Metanephros (tissue), 1 donor: ENCODE results near the gene ZNF577. TPM values are rescaled to one million over a fixed set of nuclear protein-coding genes. Genes with fewer than 3 reads are reported as not detected.

Experiments used
- total RNA-seq: library from RNA; depleted of rRNA; stranded (reverse); fragments of >200 nt; gene quantifications from one replicate; pipeline ENCODE4 v1.2.3, GENCODE V29; 2014

The ZNF577 gene
- total RNA-seq: 21.1 TPM

DNA sequence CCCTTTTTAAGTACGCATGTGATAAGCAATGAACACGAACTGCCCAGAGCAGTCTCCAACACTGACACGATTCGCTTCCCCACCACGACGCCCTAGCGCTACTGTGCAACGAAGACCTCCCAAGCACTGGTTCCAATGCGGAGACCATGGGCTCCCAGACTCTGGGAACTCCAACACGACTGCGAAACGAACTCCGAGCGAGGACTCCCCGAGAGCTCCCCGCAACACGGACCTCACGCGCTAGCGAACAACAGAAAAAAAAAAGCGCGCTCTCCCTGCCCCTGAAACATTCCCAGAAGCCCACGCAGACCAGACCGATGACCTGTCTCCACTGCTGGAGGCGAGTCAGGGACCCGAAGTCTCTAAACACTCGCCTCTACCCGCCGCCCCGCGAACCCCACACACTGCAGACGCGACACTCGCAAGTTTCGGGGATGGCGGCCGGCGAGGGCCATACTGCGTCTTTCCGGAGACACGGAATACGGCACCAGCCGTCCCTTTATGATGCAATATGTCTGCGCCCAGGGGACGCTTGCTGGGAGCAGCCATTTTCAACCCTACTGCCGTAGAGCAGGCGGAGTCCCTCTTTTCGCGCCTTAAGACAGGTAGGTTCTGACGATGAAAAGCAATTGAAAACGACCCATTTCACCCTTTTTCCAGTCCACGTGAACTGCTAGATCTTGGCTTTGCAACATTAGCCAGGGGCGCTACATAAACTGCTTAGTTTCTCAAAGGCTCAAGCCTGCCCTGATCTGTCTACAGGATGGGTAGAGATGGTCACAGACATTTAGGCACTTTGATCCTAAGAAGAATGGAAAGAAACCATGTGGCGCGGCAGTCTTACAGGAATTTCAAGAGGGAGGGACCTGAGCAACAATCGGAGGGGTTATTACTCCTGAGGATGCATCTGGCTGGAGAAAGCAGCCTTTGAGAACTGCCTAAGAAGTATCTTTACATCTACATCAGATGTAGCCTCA is at the start of gene ZNF577:
Gene ZNF577, minus strand, starts transcription at position 430 of the 977 bp plus-strand sequence. CDS start 7,569 bp downstream, outside the sequence.

DNA sequence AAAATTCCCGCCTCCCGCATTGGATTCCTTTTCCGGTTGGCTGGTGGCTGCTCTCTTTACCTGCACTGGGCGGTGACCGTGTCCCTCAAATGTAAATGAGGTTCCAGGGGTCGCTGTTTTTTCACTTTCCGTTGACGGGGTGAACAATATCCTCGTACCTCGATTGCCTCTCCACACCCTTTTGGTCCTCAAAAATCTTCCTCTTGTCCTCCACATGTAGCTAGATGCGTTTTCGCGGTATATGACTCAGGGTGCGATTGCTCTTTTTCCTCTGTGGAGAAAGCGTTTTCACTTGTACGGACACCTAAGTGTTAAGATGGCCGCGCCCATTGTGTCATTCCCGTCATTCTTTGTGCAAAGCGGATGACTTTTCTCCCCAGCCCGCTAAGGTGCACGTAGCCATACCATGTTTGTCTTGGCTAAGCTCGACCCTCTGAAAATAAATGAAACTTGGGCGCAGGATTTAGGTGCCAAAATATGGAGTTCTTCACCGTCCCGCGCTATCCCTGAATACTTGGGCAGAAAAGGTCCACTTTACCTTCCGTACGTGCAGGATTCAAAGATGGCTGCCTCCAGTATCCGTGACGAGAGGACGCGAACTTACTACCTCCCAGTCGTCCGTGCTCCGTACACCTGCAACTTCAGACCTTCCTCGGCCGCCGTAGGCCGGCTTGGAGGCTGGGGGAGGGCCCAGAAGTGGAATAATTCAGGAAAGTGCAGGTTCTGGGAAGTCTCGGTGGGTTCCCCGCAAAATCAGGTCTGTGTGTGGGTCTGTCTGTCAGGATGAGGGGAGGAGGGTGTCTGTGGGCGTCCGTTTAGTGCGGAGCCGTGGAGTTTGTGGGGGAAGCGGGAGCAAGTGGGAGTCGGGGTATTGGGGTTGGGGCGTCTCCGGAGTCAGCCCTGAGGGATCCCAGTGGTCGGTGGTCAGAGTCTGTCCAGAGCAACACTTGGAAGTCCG is 39.3 kb upstream of the ZNF577 start, which contains the start of gene ZNF613:
Gene ZNF613, plus strand, starts transcription at position 689 of the 958 bp plus-strand sequence. CDS start 8,749 bp downstream, outside the sequence.

DNA sequence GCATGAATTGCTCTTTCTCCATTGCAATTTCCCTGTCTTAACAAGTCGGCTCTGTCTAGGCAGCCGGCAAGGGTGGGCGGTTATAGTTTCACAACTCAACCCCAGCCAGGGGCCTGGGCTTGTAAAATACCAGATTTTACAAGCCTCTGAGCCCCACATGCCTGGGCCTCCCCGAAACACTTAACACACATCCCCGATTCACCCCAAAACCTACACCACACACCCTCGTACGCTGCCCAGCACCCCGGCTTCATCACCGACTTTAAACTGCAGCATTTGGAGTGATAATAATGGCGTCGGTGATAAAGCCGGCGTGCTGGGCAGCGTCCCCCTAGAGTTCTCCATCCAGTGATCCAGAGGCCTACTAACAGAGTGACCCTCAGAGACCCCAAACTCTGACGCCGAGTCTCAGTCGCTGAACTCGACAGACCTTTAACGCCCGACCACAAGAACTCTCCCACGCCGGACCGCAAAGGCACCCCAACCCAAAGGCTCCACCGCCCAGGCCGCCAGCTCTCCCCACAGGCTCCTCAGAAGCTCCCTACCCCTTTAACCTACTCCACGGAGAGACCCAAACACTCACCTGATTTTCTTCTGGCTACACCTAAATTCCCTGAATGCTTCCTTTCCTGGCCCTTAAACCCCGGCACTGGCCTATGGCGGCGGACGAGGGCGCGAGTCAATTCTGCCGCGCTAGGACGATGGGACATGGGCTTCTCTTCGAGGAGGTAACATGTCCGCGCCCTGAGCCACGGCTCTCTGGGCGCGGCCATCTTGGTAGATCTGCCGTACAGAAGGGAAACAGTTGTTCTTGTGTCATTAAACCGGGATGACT is 16.8 kb upstream of the ZNF577 start, which contains the start of gene ZNF649:
Gene ZNF649, minus strand, starts transcription at position 687 of the 835 bp plus-strand sequence. CDS start 4,910 bp downstream, outside the sequence.

Other genes starting within 250 kb of the ZNF577 start
- 1.6 TPM for gene SIGLEC14, start 241.1 kb downstream of the ZNF577 start, total RNA-seq
- 15.0 TPM for gene SPACA6, start 194.6 kb downstream of the ZNF577 start, total RNA-seq
- gene HAS1, start 164.0 kb downstream of the ZNF577 start, total RNA-seq: 0.12 TPM
- gene FPR1, start 136.1 kb downstream of the ZNF577 start, total RNA-seq: 13.1 TPM
- 2.7 TPM for gene FPR2, start 126.8 kb downstream of the ZNF577 start, total RNA-seq
- 0.58 TPM for gene FPR3, start 92.8 kb downstream of the ZNF577 start, total RNA-seq
- gene ZNF649, start 17.1 kb upstream of the ZNF577 start, total RNA-seq: 19.7 TPM
- gene ZNF613, start 39.5 kb upstream of the ZNF577 start, total RNA-seq: 9.5 TPM
- 12.6 TPM for gene ZNF350, start 98.9 kb upstream of the ZNF577 start, total RNA-seq
- gene ZNF615, start 120.3 kb upstream of the ZNF577 start, total RNA-seq: 15.8 TPM
- 14.0 TPM for gene ZNF614, start 140.4 kb upstream of the ZNF577 start, total RNA-seq
- 13.5 TPM for gene ZNF432, start 160.9 kb upstream of the ZNF577 start, total RNA-seq
- gene ZNF841, start 207.8 kb upstream of the ZNF577 start, total RNA-seq: 20.3 TPM